Measurements from ENCODE around the gene KLF12. TPM values are rescaled to one million over a fixed set of nuclear protein-coding genes. Genes with fewer than 3 reads are reported as not detected.

The KLF12 gene
- total RNA-seq, 1 donor from 2014 or later: 26.9 TPM

DNA sequence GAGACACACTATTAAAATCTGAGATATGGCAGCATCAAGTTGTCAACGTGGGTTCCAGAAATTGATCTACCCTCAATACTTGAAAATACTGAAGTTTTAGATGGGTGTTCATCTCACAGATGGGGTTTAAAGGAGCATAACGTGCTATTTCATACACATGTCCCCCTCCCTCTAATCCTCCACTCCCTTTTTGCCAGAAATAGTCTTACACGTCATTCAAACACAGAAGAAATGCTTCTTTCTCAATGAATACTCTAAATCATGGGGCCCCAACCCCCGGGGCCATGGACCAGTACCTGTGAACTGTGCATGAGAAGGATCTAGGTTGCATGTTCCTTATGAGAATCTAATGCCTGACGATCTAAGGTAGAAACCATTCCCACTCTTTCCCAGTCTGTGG, 19.6 kb downstream of the KLF12 start:
- Mint-ChIP-seq H3K27ac (ENCODE audit: unreplicated experiment) (no peak overlapping the region), H3K36me3 (ENCODE audit: low read depth, unreplicated experiment) (peaks cover 13% of the 10 kb centered on the region), H3K4me3 (ENCODE audit: unreplicated experiment) (no peak overlapping the region), H3K27me3 (ENCODE audit: unreplicated experiment) (no peaks in the 10 kb centered on the region), H3K4me1 (ENCODE audit: unreplicated experiment) (peaks cover 9% of the 10 kb centered on the region), H3K9me3 (ENCODE audit: unreplicated experiment) (peaks cover 12% of the 10 kb centered on the region)
- DNase-seq (ENCODE audit: low spot score): no peak
- no peak for TF ChIP-seq CTCF (IDR thresholded peaks at IDR 0.05; ENCODE audit: unreplicated experiment)

GRCh38 chr13:74114202-74114601, 20.0 kb downstream of the KLF12 start:
- H3K27ac Mint-ChIP-seq (ENCODE audit: unreplicated experiment): no peak overlapping the region
- H3K27me3 Mint-ChIP-seq (ENCODE audit: unreplicated experiment): no peaks in the 10 kb centered on the region
- peaks cover 9% of the 10 kb centered on the region for H3K36me3 Mint-ChIP-seq (ENCODE audit: low read depth, unreplicated experiment)
- peaks cover 8% of the 10 kb centered on the region for H3K9me3 Mint-ChIP-seq (ENCODE audit: unreplicated experiment)
- TF ChIP-seq CTCF (IDR thresholded peaks at IDR 0.05; ENCODE audit: unreplicated experiment): no peak
- H3K4me1 Mint-ChIP-seq (ENCODE audit: unreplicated experiment): peaks cover 9% of the 10 kb centered on the region
- no peak overlapping the region for H3K4me3 Mint-ChIP-seq (ENCODE audit: unreplicated experiment)
- DNase-seq (ENCODE audit: low spot score): no peak

DNA sequence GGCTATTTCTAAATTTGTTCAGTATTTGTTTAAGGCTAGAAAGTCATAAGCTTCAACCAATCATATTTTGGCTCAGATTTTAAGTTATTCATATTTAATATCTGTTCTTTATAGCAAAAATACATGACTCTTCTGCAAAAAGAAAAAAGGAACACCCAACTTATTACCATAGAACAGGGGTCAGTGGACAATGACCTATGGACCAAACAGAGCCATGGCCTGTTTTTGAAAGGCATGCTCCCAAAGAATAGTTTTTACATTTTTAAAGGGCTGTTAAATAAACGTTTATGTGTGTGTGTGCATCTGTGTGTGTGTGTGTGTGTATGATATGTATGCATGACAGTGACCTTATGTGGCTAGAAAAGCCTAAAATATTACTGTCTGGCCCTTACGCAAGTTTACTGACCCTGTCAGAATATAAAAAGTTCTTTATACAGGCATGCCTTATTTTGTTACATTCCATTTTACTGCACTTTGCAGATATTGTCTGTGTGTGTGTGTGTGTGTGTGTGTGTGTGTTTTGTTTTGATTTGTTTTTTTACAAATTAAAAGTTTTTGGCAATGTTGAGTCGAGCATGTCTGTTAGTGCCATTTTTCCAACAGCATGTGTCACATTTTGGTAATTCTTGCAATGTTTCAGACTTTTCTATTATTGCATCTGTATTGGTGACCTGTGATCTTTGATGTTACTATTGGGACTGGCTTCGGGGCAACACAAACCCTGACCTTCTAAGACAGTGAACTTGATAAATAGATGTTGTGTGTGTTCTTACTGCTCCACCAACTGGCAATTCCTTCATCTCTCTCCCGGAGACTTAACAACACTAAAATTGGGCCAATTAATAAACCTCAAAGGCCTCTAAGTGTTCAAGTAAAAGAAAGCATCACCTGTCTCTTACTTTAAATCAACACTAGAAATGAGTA, 22.0 kb downstream of the KLF12 start:
- peaks cover 3% of the 10 kb centered on the region for H3K4me1 Mint-ChIP-seq (ENCODE audit: unreplicated experiment)

DNA sequence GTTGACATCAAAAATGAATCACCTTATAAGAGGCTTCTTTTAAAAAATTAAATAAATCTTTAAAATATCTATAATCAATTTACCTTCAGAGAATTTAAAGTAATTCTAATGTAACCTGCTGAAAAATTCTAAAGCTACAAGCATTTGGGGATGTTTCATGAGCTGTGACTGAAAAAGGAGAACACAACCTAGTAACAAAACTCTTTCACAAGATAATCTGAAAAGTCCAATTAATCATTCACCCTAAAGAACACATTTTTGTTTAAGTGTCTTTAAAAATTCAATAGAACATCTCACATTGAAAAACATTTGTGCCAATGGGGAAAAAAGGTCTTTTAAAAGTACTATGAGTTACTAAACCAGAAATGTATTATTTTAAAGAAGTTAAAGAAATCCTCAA, 22.8 kb downstream of the KLF12 start:
- H3K27ac Mint-ChIP-seq (ENCODE audit: unreplicated experiment): no peak overlapping the region

More for the DNA sequence above, 22.0 kb downstream of the KLF12 start:
- Mint-ChIP-seq H3K27me3 (ENCODE audit: unreplicated experiment) (no peaks in the 10 kb centered on the region), H3K36me3 (ENCODE audit: low read depth, unreplicated experiment) (peaks cover 4% of the 10 kb centered on the region), H3K9me3 (ENCODE audit: unreplicated experiment) (no peaks in the 10 kb centered on the region), H3K4me3 (ENCODE audit: unreplicated experiment) (no peak overlapping the region), H3K27ac (ENCODE audit: unreplicated experiment) (no peak overlapping the region)
- no peak for DNase-seq (ENCODE audit: low spot score)
- no peak for TF ChIP-seq CTCF (IDR thresholded peaks at IDR 0.05; ENCODE audit: unreplicated experiment)

More for the DNA sequence above, 22.8 kb downstream of the KLF12 start:
- no peaks in the 10 kb centered on the region for H3K9me3 Mint-ChIP-seq (ENCODE audit: unreplicated experiment)
- no peak for DNase-seq (ENCODE audit: low spot score)
- TF ChIP-seq CTCF (IDR thresholded peaks at IDR 0.05; ENCODE audit: unreplicated experiment): no peak
- no peak overlapping the region for H3K4me3 Mint-ChIP-seq (ENCODE audit: unreplicated experiment)
- H3K4me1 Mint-ChIP-seq (ENCODE audit: unreplicated experiment): peaks cover 3% of the 10 kb centered on the region
- H3K36me3 Mint-ChIP-seq (ENCODE audit: low read depth, unreplicated experiment): peaks cover 4% of the 10 kb centered on the region
- peaks cover 2% of the 10 kb centered on the region for H3K27me3 Mint-ChIP-seq (ENCODE audit: unreplicated experiment)

Data from endothelial cell (in vitro differentiated cells).